Chondrocyte (in vitro differentiated cells): Measurements from ENCODE around the gene SEPSECS. TPM values are rescaled to one million over a fixed set of nuclear protein-coding genes. Genes with fewer than 3 reads are reported as not detected.

ENCODE experiments used
- DNase-seq: peaks from one replicate; pipeline ENCODE4 v3.0.0; 2021; ENCODE audit warnings: mixed read lengths, low spot score
- H3K27ac Mint-ChIP-seq: one replicate; pipeline ENCODE4 v1.8.0; 2021; ENCODE audit warnings: mild to moderate bottlenecking, moderate library complexity, mixed read lengths; ENCODE audit not compliant: unreplicated experiment
- H3K27me3 Mint-ChIP-seq: 2 replicates; pipeline ENCODE4 v1.8.0; 2021; ENCODE audit warnings: low read depth, mixed read lengths
- H3K36me3 Mint-ChIP-seq: 2 replicates; pipeline ENCODE4 v1.8.0; 2021; ENCODE audit warnings: low read depth, mixed read lengths
- H3K4me1 Mint-ChIP-seq: 2 replicates; pipeline ENCODE4 v1.8.0; 2021; ENCODE audit warnings: low read depth, mild to moderate bottlenecking, mixed read lengths
- H3K4me3 Mint-ChIP-seq: one replicate; pipeline ENCODE4 v1.8.0; 2021; ENCODE audit warnings: mild to moderate bottlenecking, moderate library complexity, mixed read lengths; ENCODE audit not compliant: unreplicated experiment
- H3K9me3 Mint-ChIP-seq: 2 replicates; pipeline ENCODE4 v1.8.0; 2021; ENCODE audit warnings: low read depth, mixed read lengths
- CTCF ChIP-seq: fragments of 200-600 bp; sonication (generic); IDR thresholded peaks from 2 replicates; pipeline ENCODE4 v1.5.0; 2021; ENCODE audit warnings: antibody characterized with exemption, mild to moderate bottlenecking, moderate library complexity
- total RNA-seq: library from RNA; stranded (reverse); gene quantifications from 3 replicates; pipeline ENCODE4 v1.2.1, GENCODE V29; 2021

The SEPSECS gene
- total RNA-seq, 1 donor from 2014 or later = 5.4 TPM

GRCh38 chr4:25100021-25100555, 60.2 kb downstream of the SEPSECS start:
- Mint-ChIP-seq H3K4me1 (peaks cover 21% of the 10 kb centered on the region), H3K4me3 (no peak overlapping the region), H3K27me3 (peaks cover 5% of the 10 kb centered on the region), H3K9me3 (peaks cover 8% of the 10 kb centered on the region), H3K36me3 (no peaks in the 10 kb centered on the region), H3K27ac (no peak overlapping the region)
- DNase-seq = no peak
- TF ChIP-seq CTCF = no peak

DNA sequence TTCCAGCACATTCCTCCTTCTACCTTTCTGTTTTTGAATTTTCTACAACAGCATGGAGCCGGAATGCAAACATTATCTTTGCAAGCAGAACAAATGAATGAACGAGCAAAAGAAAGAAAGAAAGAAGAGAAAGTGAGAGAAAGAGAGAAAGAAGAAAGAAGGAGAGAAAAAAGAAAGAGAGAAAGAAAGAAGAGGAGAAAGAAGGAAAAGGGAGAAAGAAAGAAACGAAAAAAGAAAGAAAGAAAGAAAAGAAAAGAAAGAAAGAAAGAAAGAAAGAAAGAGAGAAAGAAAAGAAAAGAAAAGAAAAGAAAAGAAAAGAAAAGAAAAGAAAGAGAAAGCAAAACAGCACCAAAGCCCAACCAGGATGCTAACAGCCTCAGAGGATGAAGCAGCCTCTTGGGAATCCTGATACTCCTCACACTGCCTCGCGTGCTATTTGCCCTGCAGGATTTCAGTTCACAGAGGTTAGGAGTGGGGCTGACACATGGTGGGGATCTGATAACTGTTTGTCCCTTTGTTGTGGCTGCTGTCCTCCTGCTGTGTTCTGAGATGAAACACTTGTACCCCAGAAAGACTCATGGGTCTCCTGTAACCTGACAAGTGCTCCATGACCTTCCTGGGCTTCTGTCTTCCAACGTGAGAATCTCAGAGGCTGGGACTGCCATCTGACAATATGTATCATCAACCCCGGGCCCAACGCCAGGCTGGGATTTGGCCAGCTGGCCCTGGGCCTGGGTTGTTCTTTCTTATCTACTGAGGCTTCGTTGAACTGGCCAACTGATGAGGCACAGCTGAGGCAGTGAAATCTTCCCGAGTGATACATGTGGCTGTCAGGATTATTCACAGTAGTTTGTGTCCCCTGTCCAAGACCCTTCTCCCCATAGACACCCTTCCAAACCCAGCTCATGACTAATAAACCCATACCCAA, 61.0 kb downstream of the SEPSECS start:
- no peak for TF ChIP-seq CTCF
- Mint-ChIP-seq H3K36me3 (no peaks in the 10 kb centered on the region), H3K4me3 (no peak overlapping the region), H3K4me1 (peaks cover 15% of the 10 kb centered on the region), H3K27ac (peak overlapping the region; percentile 65), H3K9me3 (peaks cover 8% of the 10 kb centered on the region), H3K27me3 (peaks cover 5% of the 10 kb centered on the region)
- DNase-seq = no peak

- no peak for TF ChIP-seq CTCF
- peaks cover 16% of the 10 kb centered on the region for H3K9me3 Mint-ChIP-seq
- H3K4me1 Mint-ChIP-seq = peaks cover 11% of the 10 kb centered on the region
- H3K27me3 Mint-ChIP-seq = peaks cover 5% of the 10 kb centered on the region
- no peak for DNase-seq
- H3K36me3 Mint-ChIP-seq = peaks cover 6% of the 10 kb centered on the region
- H3K27ac Mint-ChIP-seq = no peak overlapping the region
- no peak overlapping the region for H3K4me3 Mint-ChIP-seq
These were observed 63.2 kb downstream of the SEPSECS start for GRCh38 chr4:25096981-25097443.

DNA sequence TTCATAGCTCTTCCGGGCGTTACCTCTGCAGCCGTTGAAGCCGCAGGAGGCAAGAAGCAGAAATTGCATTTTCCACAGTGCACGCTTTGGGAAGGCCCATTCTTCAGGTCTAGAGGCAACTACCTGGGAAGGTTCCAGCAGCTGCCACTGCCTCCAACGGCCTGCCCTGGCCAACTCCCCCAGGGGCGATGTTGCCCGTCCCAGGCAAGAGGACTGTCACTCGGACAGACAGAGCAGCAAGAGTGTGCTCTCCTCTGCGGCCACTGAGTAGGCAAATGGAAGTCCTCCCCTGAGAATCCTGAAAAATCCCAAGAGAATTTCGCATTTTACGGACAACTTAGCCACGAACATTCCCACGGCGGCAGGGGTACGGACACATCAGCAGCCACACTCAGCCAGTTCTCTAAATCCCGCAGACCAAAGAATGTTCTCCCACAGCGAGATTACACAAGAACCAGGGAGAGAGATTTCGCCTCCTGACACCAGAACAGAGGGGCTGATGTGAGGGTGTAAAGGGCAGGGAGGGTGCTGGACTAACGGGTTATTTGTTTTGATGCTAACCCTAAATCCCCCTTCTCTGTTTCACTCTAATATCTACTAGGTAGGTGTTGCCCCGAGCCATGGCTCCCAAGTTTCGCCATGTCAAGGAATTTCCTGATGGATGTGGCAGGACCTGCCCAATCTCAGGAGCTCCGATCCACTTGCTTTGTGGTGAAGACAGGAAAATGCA, 63.8 kb downstream of the SEPSECS start:
- H3K9me3 Mint-ChIP-seq = peaks cover 12% of the 10 kb centered on the region
- H3K27me3 Mint-ChIP-seq = peaks cover 5% of the 10 kb centered on the region
- H3K4me1 Mint-ChIP-seq = peaks cover 11% of the 10 kb centered on the region
- no peak overlapping the region for H3K4me3 Mint-ChIP-seq
- peaks cover 6% of the 10 kb centered on the region for H3K36me3 Mint-ChIP-seq
- no peak for TF ChIP-seq CTCF
- no peak overlapping the region for H3K27ac Mint-ChIP-seq
- peak; percentile 63 for DNase-seq

DNA sequence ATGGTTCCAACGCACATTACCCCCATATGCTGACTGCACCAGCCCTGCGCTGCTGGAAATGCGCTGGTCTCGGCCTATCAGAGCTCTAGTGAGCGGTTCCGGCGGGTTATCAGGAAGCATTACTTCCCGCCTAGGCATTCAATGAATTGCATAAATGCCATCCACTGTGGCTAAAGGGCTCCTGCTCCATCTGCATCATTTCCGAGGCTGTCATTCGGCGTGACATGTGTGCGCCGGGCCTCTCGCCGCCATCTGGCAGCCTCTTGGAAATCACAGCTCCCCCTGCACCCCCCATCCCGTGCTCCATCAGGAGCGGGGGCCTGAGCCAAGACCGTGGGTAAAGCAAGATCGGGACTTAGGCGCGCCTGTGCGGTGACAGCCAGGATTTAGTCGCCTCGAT, 64.4 kb downstream of the SEPSECS start:
- no peak for TF ChIP-seq CTCF
- peak; percentile 57 for DNase-seq
- Mint-ChIP-seq H3K27me3 (peaks cover 4% of the 10 kb centered on the region), H3K9me3 (peaks cover 8% of the 10 kb centered on the region), H3K4me1 (peaks cover 11% of the 10 kb centered on the region), H3K4me3 (no peak overlapping the region), H3K27ac (no peak overlapping the region), H3K36me3 (peaks cover 6% of the 10 kb centered on the region)
